ENCODE data around the gene CAPN1.
"Not testable (repeated sequence)": the region's sequence is repeated elsewhere in the genome, so short reads cannot be mapped to it uniquely, and the experiment has no call there.

CAPN1 gene

GRCh38 chr11:65181569-65182257, at the start of gene CAPN1:
CAPN1 (plus strand) TSS chr11:65181928; CDS start chr11:65182702, 774 bp downstream.
- peak; percentile 74 for DNase-seq (ENCODE audit: low read depth)

GRCh38 chr11:65132238-65132987, 49.3 kb upstream of the CAPN1 start:
- no peak for DNase-seq (ENCODE audit: low read depth)

GRCh38 chr11:65132988-65133700, 48.6 kb upstream of the CAPN1 start:
- peak; percentile 60 for DNase-seq (ENCODE audit: low read depth)

- DNase-seq (ENCODE audit: low read depth) = no peak
Observed at GRCh38 chr11:65133724-65134123, 48.0 kb upstream of the CAPN1 start.

- DNase-seq (ENCODE audit: low read depth) = peak; percentile 88
Observed at GRCh38 chr11:65134240-65134951, 47.3 kb upstream of the CAPN1 start, which contains the start of gene SYVN1. SYVN1 (minus strand) TSS chr11:65134519; CDS start chr11:65133601, 918 bp downstream.

GRCh38 chr11:65134952-65135632, 46.6 kb upstream of the CAPN1 start:
- peak; percentile 65 for DNase-seq (ENCODE audit: low read depth)

GRCh38 chr11:65135633-65136145, 46.0 kb upstream of the CAPN1 start:
- no peak for DNase-seq (ENCODE audit: low read depth)

- no peak for DNase-seq (ENCODE audit: low read depth)
Observed at GRCh38 chr11:65136515-65137096, 45.1 kb upstream of the CAPN1 start.

- DNase-seq (ENCODE audit: low read depth) = no peak
Observed at GRCh38 chr11:65141896-65142494, 39.7 kb upstream of the CAPN1 start.

- no peak for DNase-seq (ENCODE audit: low read depth)
Observed at GRCh38 chr11:65147352-65148075, 34.2 kb upstream of the CAPN1 start.

GRCh38 chr11:65148657-65149056, 33.1 kb upstream of the CAPN1 start:
- DNase-seq (ENCODE audit: low read depth) = no peak

- DNase-seq (ENCODE audit: low read depth) = not testable (repeated sequence)
Observed at GRCh38 chr11:65150131-65150508, 31.6 kb upstream of the CAPN1 start.

GRCh38 chr11:65150509-65151299, 31.0 kb upstream of the CAPN1 start:
- peak; percentile 40 for DNase-seq (ENCODE audit: low read depth)

GRCh38 chr11:65151331-65151899, 30.3 kb upstream of the CAPN1 start:
- DNase-seq (ENCODE audit: low read depth) = no peak

- no peak for DNase-seq (ENCODE audit: low read depth)
Observed at GRCh38 chr11:65152122-65152521, 29.6 kb upstream of the CAPN1 start.

- no peak for DNase-seq (ENCODE audit: low read depth)
Observed at GRCh38 chr11:65156256-65156655, 25.5 kb upstream of the CAPN1 start.

- no peak for DNase-seq (ENCODE audit: low read depth)
Observed at GRCh38 chr11:65156926-65157325, 24.8 kb upstream of the CAPN1 start.

- DNase-seq (ENCODE audit: low read depth) = no peak
Observed at GRCh38 chr11:65157336-65157735, 24.4 kb upstream of the CAPN1 start.

GRCh38 chr11:65159012-65159411, 22.7 kb upstream of the CAPN1 start:
- no peak for DNase-seq (ENCODE audit: low read depth)
